Keratinocyte (primary cell): Measurements from ENCODE around the gene SERPINE2.

ENCODE experiments used
- CTCF ChIP-seq, 3 experiments: IDR thresholded peaks in 1 of 3; conservative IDR thresholded peaks in 1 of 3; optimal IDR thresholded peaks in 1 of 3; 2 replicates in 2 of 3; 3 replicates in 1 of 3; pipeline versions ENCODE3 to v1.5.1; 2011; ENCODE audit warnings: low read length in 3 of 3, mild to moderate bottlenecking in 3 of 3, moderate library complexity in 2 of 3, control low read depth in 1 of 3, inconsistent platforms in 1 of 3; ENCODE audit not compliant: insufficient read depth in 2 of 3; ENCODE audit errors: extremely low read depth in 1 of 3
- EZH2 ChIP-seq: IDR thresholded peaks from one replicate; pipeline ENCODE4 v1.6.1; 2012; ENCODE audit warnings: inconsistent platforms, mild to moderate bottlenecking, low read length, moderate library complexity

GRCh38 chr2:223989206-223989855, 49.8 kb downstream of the SERPINE2 start:
- TF ChIP-seq CTCF (optimal IDR thresholded peaks at IDR 0.05 in 1 of 3, IDR thresholded peaks at IDR 0.05 in 1 of 3, conservative IDR thresholded peaks at IDR 0.05 in 1 of 3; ENCODE audit: extremely low read depth in 1 of 3, insufficient read depth in 2 of 3, low read length in 3 of 3) = peak in 1 of 3 experiments; percentile 23
- no peak for TF ChIP-seq EZH2
